Caco-2 (cell line): Measurements from ENCODE around the gene ASAP2. TPM values are rescaled to one million over a fixed set of nuclear protein-coding genes. Genes with fewer than 3 reads are reported as not detected.
A peak's percentile ranks its signal among the peaks of the same experiment; 100 is the strongest.

Source experiments
- BruUV-seq: library from RNA; stranded (reverse); fragments of 400-500 nt; replicated peaks from 2 replicates; lab custom pipeline; 2021; lab: Mats Ljungman, UMichigan
- CTCF ChIA-PET: fragments of 300-600 bp; sonication (Branson Sonifier 250); formaldehyde crosslinking; loops from one replicate; lab custom pipeline; 2022; ENCODE audit warnings: antibody characterized with exemption; lab: Charles Lee
- POLR2A ChIA-PET: fragments of 300-600 bp; sonication (Branson Sonifier 250); formaldehyde crosslinking; loops from one replicate; lab custom pipeline; 2022; ENCODE audit warnings: antibody characterized with exemption; lab: Charles Lee
- DNase-seq, 2 experiments: peaks; one replicate each; pipeline versions ENCODE4 v3.0.0 to v3.0.0-alpha.2; 2020 to 2022
- H3K27me3 ChIP-seq: replicated peaks from 2 replicates; pipeline ENCODE4 v1.6.0; 2011; ENCODE audit warnings: low read length; ENCODE audit not compliant: control insufficient read depth, insufficient read depth
- H3K36me3 ChIP-seq: 2 replicates; pipeline ENCODE4 v1.5.1; 2011; ENCODE audit warnings: low read length; ENCODE audit not compliant: control insufficient read depth, insufficient read depth
- H3K4me1 ChIP-seq: fragments of 250-450 bp; sonication (Bioruptor Pico); 2 replicates; pipeline ENCODE4 v1.5.1; 2020; ENCODE audit warnings: mild to moderate bottlenecking
- H3K4me3 ChIP-seq: 2 replicates; pipeline ENCODE4 v1.5.1; 2011; ENCODE audit warnings: low read depth, mild to moderate bottlenecking, control low read depth, low read length
- H3K9me3 ChIP-seq: fragments of 250-450 bp; sonication (Bioruptor Pico); 2 replicates; pipeline ENCODE4 v1.5.1; 2020; ENCODE audit warnings: mild to moderate bottlenecking, moderate library complexity
- H3K27ac Mint-ChIP-seq: one replicate; pipeline ENCODE4 v1.8.0; 2022; ENCODE audit warnings: mixed read lengths; ENCODE audit not compliant: unreplicated experiment
- H3K27me3 Mint-ChIP-seq: one replicate; pipeline ENCODE4 v1.8.0; 2022; ENCODE audit warnings: mixed read lengths; ENCODE audit not compliant: insufficient read depth, unreplicated experiment
- H3K36me3 Mint-ChIP-seq: one replicate; pipeline ENCODE4 v1.8.0; 2022; ENCODE audit warnings: mild to moderate bottlenecking, mixed read lengths; ENCODE audit not compliant: insufficient read depth, unreplicated experiment
- H3K4me1 Mint-ChIP-seq: one replicate; pipeline ENCODE4 v1.8.0; 2022; ENCODE audit warnings: low read depth, mixed read lengths; ENCODE audit not compliant: unreplicated experiment
- H3K4me3 Mint-ChIP-seq: one replicate; pipeline ENCODE4 v1.8.0; 2022; ENCODE audit warnings: mild to moderate bottlenecking, moderate library complexity, mixed read lengths; ENCODE audit not compliant: unreplicated experiment
- H3K9me3 Mint-ChIP-seq: one replicate; pipeline ENCODE4 v1.8.0; 2022; ENCODE audit warnings: mixed read lengths; ENCODE audit not compliant: unreplicated experiment
- intact Hi-C: fragments of 100-400 bp; cut with micrococcal nuclease; formaldehyde crosslinking; loops from one replicate; pipeline ENCODE4 v1.10.0; 2022; ENCODE audit not compliant: unreplicated experiment
- total RNA-seq: library from RNA; stranded (reverse); gene quantifications from 2 replicates; pipeline ENCODE4 v1.2.3, GENCODE V29; 2022
- TF ChIP-seq, protein P1 (sequence below), 2 experiments: fragments of 200-600 bp in 1 of 2; IDR thresholded peaks; 1 replicate in 1 of 2; 2 replicates in 1 of 2; pipeline versions ENCODE4 v1.5.1 to v1.8.0; 2011 to 2022; ENCODE audit warnings: antibody characterized with exemption in 1 of 2, control low read depth in 1 of 2, inconsistent platforms in 1 of 2, low read depth in 1 of 2, low read length in 1 of 2, mild to moderate bottlenecking in 1 of 2, moderate library complexity in 1 of 2; ENCODE audit not compliant: insufficient read depth in 1 of 2, severe bottlenecking in 1 of 2, unreplicated experiment in 1 of 2

The ASAP2 gene
- total RNA-seq, 1 experiment from 2014 or later = 25.6 TPM

DNA sequence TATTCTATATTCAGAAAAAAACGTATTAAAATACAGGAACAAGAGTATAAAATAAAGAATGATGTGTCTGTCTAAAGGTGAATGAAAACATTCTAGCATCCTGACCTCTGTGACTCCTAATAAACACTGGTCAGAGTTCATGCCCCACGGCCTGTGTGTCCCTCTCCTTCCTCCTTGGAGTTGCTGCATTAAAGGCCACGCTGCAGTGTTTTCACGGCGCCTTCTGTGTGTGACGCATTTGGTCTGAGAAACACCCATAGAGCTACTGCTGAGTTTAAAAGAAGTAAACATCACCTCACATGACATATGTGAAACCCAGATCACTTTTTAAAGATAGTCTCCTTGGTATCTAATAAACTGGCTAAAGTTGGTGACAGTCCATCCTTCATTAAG, 126.2 kb downstream of the ASAP2 start:
- peaks cover 40% of the 10 kb centered on the region for H3K36me3 Mint-ChIP-seq
- no peak for DNase-seq
- H3K9me3 ChIP-seq = no peaks in the 10 kb centered on the region
- H3K4me1 ChIP-seq = no peaks in the 10 kb centered on the region
- H3K27me3 ChIP-seq = no peaks in the 10 kb centered on the region
- POLR2A ChIA-PET = no interaction called here
- H3K4me1 Mint-ChIP-seq = peaks cover 26% of the 10 kb centered on the region
- peaks cover 3% of the 10 kb centered on the region; the same call in 1 of the 2 replicates for H3K36me3 ChIP-seq
- no peak overlapping the region for H3K4me3 ChIP-seq
- intact Hi-C loops = loop anchor here (1.0 kb wide), 4 partner anchors 127 to 191 kb away; partner anchors contain the start of gene ASAP2
- TF ChIP-seq, protein P1, sequence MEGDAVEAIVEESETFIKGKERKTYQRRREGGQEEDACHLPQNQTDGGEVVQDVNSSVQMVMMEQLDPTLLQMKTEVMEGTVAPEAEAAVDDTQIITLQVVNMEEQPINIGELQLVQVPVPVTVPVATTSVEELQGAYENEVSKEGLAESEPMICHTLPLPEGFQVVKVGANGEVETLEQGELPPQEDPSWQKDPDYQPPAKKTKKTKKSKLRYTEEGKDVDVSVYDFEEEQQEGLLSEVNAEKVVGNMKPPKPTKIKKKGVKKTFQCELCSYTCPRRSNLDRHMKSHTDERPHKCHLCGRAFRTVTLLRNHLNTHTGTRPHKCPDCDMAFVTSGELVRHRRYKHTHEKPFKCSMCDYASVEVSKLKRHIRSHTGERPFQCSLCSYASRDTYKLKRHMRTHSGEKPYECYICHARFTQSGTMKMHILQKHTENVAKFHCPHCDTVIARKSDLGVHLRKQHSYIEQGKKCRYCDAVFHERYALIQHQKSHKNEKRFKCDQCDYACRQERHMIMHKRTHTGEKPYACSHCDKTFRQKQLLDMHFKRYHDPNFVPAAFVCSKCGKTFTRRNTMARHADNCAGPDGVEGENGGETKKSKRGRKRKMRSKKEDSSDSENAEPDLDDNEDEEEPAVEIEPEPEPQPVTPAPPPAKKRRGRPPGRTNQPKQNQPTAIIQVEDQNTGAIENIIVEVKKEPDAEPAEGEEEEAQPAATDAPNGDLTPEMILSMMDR (IDR thresholded peaks at IDR 0.05; ENCODE audit: insufficient read depth in 1 of 2, low read depth in 1 of 2, low read length in 1 of 2, severe bottlenecking in 1 of 2, unreplicated experiment in 1 of 2) = no peak
- H3K9me3 Mint-ChIP-seq = no peaks in the 10 kb centered on the region
- CTCF ChIA-PET = interaction anchor here (0.6 to 1.1 kb wide), 10 partner anchors 16 to 1076 kb away, joined by 3 to 19 read pairs (median 5); no protein-coding TSS in a partner anchor
- no peak overlapping the region for H3K27ac Mint-ChIP-seq
- no peak overlapping the region for H3K4me3 Mint-ChIP-seq
- BruUV-seq = no TSS peak
- no peaks in the 10 kb centered on the region for H3K27me3 Mint-ChIP-seq

DNA sequence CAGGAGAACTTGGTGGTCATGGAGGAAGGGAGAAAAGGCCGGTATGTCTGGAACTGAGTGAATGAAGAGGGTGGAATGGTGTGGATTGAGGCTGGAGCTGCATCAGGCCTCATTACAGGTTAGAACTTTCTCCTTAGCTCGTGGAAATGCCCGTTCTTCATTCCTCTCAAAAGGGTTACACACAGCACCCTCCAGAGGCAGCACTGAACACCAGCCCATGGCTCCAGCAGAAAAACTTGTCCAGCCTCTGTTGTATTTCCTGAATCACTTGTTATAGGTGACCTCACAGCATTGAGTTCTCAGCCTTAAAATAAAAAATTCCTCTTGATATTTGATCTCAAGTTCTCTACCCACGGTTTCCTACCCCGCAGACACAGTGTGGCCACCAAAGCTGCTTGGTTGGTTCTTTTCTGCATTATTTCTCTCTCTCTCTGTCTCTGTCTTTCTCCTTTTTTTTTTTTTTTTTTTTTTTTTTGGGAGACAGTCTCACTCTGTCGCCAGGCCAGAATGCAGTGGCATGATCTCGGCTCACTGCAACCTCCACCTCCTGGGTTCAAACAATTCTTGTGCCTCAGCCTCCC, 127.1 kb downstream of the ASAP2 start:
- CTCF ChIA-PET = interaction anchor here (0.7 to 1.1 kb wide), 11 partner anchors 15 to 1075 kb away, joined by 3 to 19 read pairs (median 4); no protein-coding TSS in a partner anchor
- peak; percentile 69 to 73 for DNase-seq
- Histone ChIP-seq H3K4me3 (no peak overlapping the region), H3K9me3 (no peaks in the 10 kb centered on the region), H3K27me3 (no peaks in the 10 kb centered on the region), H3K4me1 (no peaks in the 10 kb centered on the region), H3K36me3 (peaks cover 5% of the 10 kb centered on the region; the same call in 1 of the 2 replicates)
- Mint-ChIP-seq H3K27me3 (no peaks in the 10 kb centered on the region), H3K27ac (no peak overlapping the region), H3K36me3 (peaks cover 45% of the 10 kb centered on the region), H3K9me3 (no peaks in the 10 kb centered on the region), H3K4me1 (peaks cover 26% of the 10 kb centered on the region), H3K4me3 (no peak overlapping the region)
- TF ChIP-seq, protein P1 (IDR thresholded peaks at IDR 0.05; ENCODE audit: insufficient read depth in 1 of 2, low read depth in 1 of 2, low read length in 1 of 2, severe bottlenecking in 1 of 2, unreplicated experiment in 1 of 2) = peak; percentile 55 to 86
- POLR2A ChIA-PET = no interaction called here
- no TSS peak for BruUV-seq
- intact Hi-C loops = loop anchor here (1.0 kb wide), 4 partner anchors 127 to 191 kb away; partner anchors contain the start of gene ASAP2

DNA sequence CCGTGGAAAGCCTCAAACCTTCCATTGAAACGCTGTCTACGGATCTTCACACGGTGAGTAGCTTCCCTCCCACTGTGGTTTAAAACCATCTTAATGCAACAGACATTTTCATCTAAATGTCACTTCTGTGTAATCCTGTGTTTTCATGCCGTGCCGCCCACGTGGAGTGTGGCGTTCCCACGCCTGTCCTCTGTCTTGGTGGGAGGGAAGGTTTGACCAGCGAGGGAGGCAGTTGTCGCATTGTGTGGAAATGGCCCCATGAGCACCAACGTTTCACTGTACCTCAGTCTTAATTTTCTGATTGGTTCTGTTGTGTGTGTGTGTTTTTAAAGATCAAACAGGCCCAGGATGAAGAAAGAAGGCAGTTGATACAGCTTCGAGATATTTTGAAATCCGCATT, 128.1 kb downstream of the ASAP2 start:
- TF ChIP-seq, protein P1 (IDR thresholded peaks at IDR 0.05; ENCODE audit: insufficient read depth in 1 of 2, low read depth in 1 of 2, low read length in 1 of 2, severe bottlenecking in 1 of 2, unreplicated experiment in 1 of 2) = no peak
- POLR2A ChIA-PET = no interaction called here
- Mint-ChIP-seq H3K4me3 (no peak overlapping the region), H3K27me3 (no peaks in the 10 kb centered on the region), H3K4me1 (peaks cover 26% of the 10 kb centered on the region), H3K9me3 (no peaks in the 10 kb centered on the region), H3K36me3 (peaks cover 39% of the 10 kb centered on the region), H3K27ac (no peak overlapping the region)
- no peak for DNase-seq
- Histone ChIP-seq H3K4me3 (no peak overlapping the region), H3K4me1 (no peaks in the 10 kb centered on the region), H3K27me3 (no peaks in the 10 kb centered on the region), H3K9me3 (no peaks in the 10 kb centered on the region), H3K36me3 (peaks cover 3% of the 10 kb centered on the region; the same call in 1 of the 2 replicates)
- CTCF ChIA-PET = interaction anchor here (1.2 kb wide), 1 partner anchor 191 kb away, joined by 4 read pairs; no protein-coding TSS in a partner anchor
- intact Hi-C loops = no loop called here
- no TSS peak for BruUV-seq
